SK-N-SH treated with all-trans-retinoic acid at 6 μM for 48 hours (cell line): ENCODE data around the gene ST8SIA2.

Experiments
- BACH2 ChIP-seq: fragments of 250-450 bp; sonication (Bioruptor Pico); IDR thresholded peaks from 2 replicates; pipeline ENCODE4 v1.9.0; 2021; ENCODE audit warnings: mild to moderate bottlenecking, borderline replicate concordance
- CREB5 ChIP-seq: fragments of 250-450 bp; sonication (Bioruptor Pico); IDR thresholded peaks from 2 replicates; pipeline ENCODE4 v1.5.1; 2020; ENCODE audit warnings: low read depth, mild to moderate bottlenecking, moderate library complexity
- ESRRG ChIP-seq: fragments of 250-450 bp; sonication (Bioruptor Pico); IDR thresholded peaks from 2 replicates; pipeline ENCODE4 v1.6.1; 2021; ENCODE audit warnings: mild to moderate bottlenecking
- ISL1 ChIP-seq: fragments of 250-450 bp; sonication (Bioruptor Pico); IDR thresholded peaks from 2 replicates; pipeline ENCODE4 v2.1.2; 2022; ENCODE audit warnings: mild to moderate bottlenecking, moderate library complexity
- PATZ1 ChIP-seq: fragments of 250-450 bp; sonication (Bioruptor Pico); IDR thresholded peaks from 2 replicates; pipeline ENCODE4 v1.8.0; 2020; ENCODE audit warnings: mild to moderate bottlenecking, moderate library complexity, borderline replicate concordance
- POU6F1 ChIP-seq: fragments of 250-450 bp; sonication (Bioruptor Pico); IDR thresholded peaks from 2 replicates; pipeline ENCODE4 v1.8.0; 2021; ENCODE audit warnings: low read depth, mild to moderate bottlenecking, moderate library complexity, borderline replicate concordance
- RARB ChIP-seq: fragments of 250-450 bp; sonication (Bioruptor Pico); IDR thresholded peaks from 2 replicates; pipeline ENCODE4 v1.8.0; 2021; ENCODE audit warnings: mild to moderate bottlenecking, moderate library complexity
- TOX ChIP-seq: fragments of 250-450 bp; sonication (Bioruptor Pico); IDR thresholded peaks from 2 replicates; pipeline ENCODE4 v1.8.0; 2021; ENCODE audit warnings: mild to moderate bottlenecking, moderate library complexity, borderline replicate concordance
- TSHZ2 ChIP-seq: fragments of 250-450 bp; sonication (Bioruptor Pico); IDR thresholded peaks from 2 replicates; pipeline ENCODE4 v1.5.0; 2020; ENCODE audit warnings: mild to moderate bottlenecking, moderate library complexity
- ZC3H10 ChIP-seq: fragments of 250-450 bp; sonication (Bioruptor Pico); IDR thresholded peaks from 2 replicates; pipeline ENCODE4 v1.5.1; 2021; ENCODE audit warnings: mild to moderate bottlenecking, moderate library complexity
- ZFP3 ChIP-seq: fragments of 250-450 bp; sonication (Bioruptor Pico); IDR thresholded peaks from 2 replicates; pipeline ENCODE4 v1.5.0; 2020; ENCODE audit warnings: mild to moderate bottlenecking, moderate library complexity
- ZNF70 ChIP-seq: fragments of 450-650 bp; formaldehyde crosslinking; IDR thresholded peaks from 2 replicates; pipeline ENCODE4 v1.5.0; 2020; ENCODE audit warnings: mild to moderate bottlenecking, moderate library complexity

DNA sequence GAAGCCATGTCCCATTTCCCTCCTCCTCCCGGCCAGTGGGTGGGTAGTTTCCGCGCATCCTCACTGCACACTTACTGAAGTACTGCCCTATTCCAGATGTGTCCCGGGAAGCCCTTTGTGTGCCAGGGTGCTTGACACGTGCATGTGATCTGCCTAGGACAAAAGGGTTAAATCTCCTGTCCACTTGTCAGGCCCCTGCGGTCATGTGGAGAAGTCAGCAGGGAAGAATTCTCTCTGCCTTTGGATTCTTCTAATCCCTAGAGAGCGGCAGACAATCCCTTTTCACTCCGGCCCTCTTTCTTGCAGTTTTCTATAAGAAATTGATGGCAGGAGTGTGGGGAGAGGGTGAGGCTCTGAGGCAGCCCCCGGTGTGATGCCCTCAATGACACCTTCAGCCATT, 19.8 kb downstream of the ST8SIA2 start:
- no peak for TF ChIP-seq ESRRG (CRISPR knock-in tag)
- no peak for TF ChIP-seq ZFP3
- TF ChIP-seq RARB (CRISPR knock-in tag), result no peak
- TF ChIP-seq ZNF70 (CRISPR knock-in tag), result no peak
- TF ChIP-seq CREB5 (CRISPR knock-in tag), result no peak
- TF ChIP-seq BACH2, result no peak
- no peak for TF ChIP-seq PATZ1 (CRISPR knock-in tag)
- TF ChIP-seq ZC3H10 (CRISPR knock-in tag), result no peak
- no peak for TF ChIP-seq ISL1
- TF ChIP-seq TOX (CRISPR knock-in tag), result no peak
- no peak for TF ChIP-seq POU6F1
- TF ChIP-seq TSHZ2, result no peak
